Activated T-cell treated with anti-CD3 and anti-CD28 coated beads, Interleukin-2, amount 50 U/mL, for 72 hours (primary cell): ENCODE measurements around the gene TOMM34. TPM values are rescaled to one million over a fixed set of nuclear protein-coding genes. Genes with fewer than 3 reads are reported as not detected.

Experiments
- ATAC-seq, 2 donors: fragments of 150-1000 bp; cut with Tn5 transposase; replicated peaks in 1 of 2; 2 replicates each; pipeline ENCODE4 v1.10.0; 2021; ENCODE audit warnings: moderate library complexity in 2 of 2, mild to moderate bottlenecking in 1 of 2
- DNase-seq, 2 donors: peaks; one replicate each; pipeline ENCODE4 v3.0.0; 2021 to 2022; ENCODE audit warnings: mixed read lengths in 1 of 2
- H3K27ac Mint-ChIP-seq: one replicate; pipeline ENCODE4 v1.8.0; 2022; ENCODE audit warnings: mild to moderate bottlenecking, moderate library complexity, mixed read lengths
- H3K27me3 Mint-ChIP-seq: one replicate; pipeline ENCODE4 v1.8.0; 2022; ENCODE audit warnings: low read depth, mixed read lengths
- H3K36me3 Mint-ChIP-seq, 2 donors: one replicate each; pipeline ENCODE4 v1.8.0; 2022; ENCODE audit warnings: mixed read lengths in 2 of 2, mild to moderate bottlenecking in 1 of 2; ENCODE audit not compliant: insufficient read depth in 2 of 2
- H3K4me1 Mint-ChIP-seq: one replicate; pipeline ENCODE4 v1.8.0; 2022; ENCODE audit warnings: low read depth, mixed read lengths
- H3K4me3 Mint-ChIP-seq, 2 donors: one replicate each; pipeline ENCODE4 v1.8.0; 2022; ENCODE audit warnings: mild to moderate bottlenecking in 2 of 2, mixed read lengths in 2 of 2, moderate library complexity in 2 of 2
- H3K9me3 Mint-ChIP-seq, 2 donors: one replicate each; pipeline ENCODE4 v1.8.0; 2022; ENCODE audit warnings: mixed read lengths in 2 of 2
- total RNA-seq, 2 donors: library from RNA; stranded (reverse); gene quantifications; one replicate each; pipeline ENCODE4 v1.2.3, GENCODE V29; 2022

TOMM34 gene
- total RNA-seq, 2 donors from 2014 or later, result 43.5 to 46.8 TPM

DNA sequence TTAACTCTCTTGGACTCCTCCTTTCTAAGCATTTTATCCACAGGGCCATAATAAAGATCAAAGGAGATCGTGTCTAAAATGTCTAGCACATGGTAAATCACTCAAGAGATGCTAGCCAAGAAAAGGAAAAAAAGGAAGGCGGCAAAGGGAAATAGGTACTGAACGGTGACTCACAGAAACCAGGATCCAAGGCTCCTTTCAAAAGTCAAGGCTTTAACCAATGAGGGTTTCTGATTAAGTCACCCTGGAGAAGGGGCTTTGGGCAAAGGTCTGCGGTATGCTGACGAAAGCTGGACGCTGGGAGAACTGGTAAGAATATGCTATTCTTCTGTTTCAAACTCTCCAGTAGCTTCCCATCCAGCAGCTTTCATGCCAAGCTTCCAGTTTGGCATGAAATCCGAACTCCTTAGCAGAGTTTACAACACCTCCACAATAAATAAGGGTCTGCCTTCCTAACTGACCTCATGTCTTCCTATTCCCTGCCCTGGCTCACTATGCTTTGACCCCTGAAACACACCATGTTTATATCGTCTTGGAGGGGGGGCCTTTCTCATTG, 1.0 kb downstream of the TOMM34 start:
- Mint-ChIP-seq H3K4me1 (peaks cover 80% of the 10 kb centered on the region), H3K27me3 (no peaks in the 10 kb centered on the region), H3K4me3 (peak overlapping the region; percentile 94 to 99), H3K27ac (peak overlapping the region; percentile 96), H3K36me3 (peaks cover 21 to 36% of the 10 kb centered on the region in 2 donors), H3K9me3 (peaks cover 0 to 2% of the 10 kb centered on the region in 2 donors)
- DNase-seq (peak in 1 of 2 donors; percentile 21), ATAC-seq (peak in 1 of 2 donors; percentile 21)

DNA sequence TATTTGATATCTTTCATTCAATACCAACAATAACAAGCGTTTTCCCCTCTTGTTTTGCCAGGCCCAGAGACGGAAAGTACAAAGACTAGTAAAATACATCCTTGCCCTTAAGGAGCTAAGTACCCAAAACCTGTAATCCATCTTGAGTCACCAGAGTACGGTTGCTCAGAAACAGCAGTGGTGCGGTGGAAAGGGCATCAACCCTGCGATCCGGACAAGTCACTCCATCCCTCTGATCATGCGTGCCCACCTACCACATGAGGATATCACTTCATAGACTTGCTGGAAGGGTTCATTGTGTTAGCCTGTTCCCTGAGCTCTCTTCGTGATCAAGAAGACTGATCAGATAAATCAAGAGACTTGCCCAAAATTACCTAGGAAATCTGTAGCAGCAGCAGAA, 1.9 kb downstream of the TOMM34 start:
- H3K4me1 Mint-ChIP-seq, result peaks cover 72% of the 10 kb centered on the region
- peak overlapping the region; percentile 96 for H3K27ac Mint-ChIP-seq
- peak overlapping the region; percentile 94 to 99 for H3K4me3 Mint-ChIP-seq
- peaks cover 0 to 2% of the 10 kb centered on the region in 2 donors for H3K9me3 Mint-ChIP-seq
- no peak for DNase-seq
- peaks cover 29 to 45% of the 10 kb centered on the region in 2 donors for H3K36me3 Mint-ChIP-seq
- H3K27me3 Mint-ChIP-seq, result no peaks in the 10 kb centered on the region
- no peak for ATAC-seq

DNA sequence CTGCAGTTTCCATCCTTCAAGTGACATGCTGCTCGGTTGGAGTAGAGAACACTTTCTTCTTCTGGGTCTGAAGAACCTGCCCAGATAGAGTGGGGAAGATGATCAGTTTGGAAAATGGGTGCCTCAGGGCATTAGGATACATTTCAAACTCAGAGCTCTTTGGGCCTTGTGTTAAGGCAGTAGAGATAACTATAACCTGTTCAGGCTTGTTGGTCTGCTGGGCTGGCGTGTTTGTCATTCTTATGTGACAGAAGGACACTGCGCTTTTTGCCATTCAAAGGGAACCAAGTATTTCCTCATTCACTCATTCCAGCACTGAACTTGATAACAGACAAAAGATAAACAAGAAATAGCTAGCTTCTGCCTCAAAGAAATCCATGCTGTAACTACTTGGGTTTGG, 3.8 kb downstream of the TOMM34 start:
- no peak for ATAC-seq
- DNase-seq, result no peak
- no peaks in the 10 kb centered on the region for H3K27me3 Mint-ChIP-seq
- H3K27ac Mint-ChIP-seq, result peak overlapping the region; percentile 64
- peak overlapping the region in 1 of 2 donors; percentile 16 for H3K4me3 Mint-ChIP-seq
- H3K9me3 Mint-ChIP-seq, result no peaks in the 10 kb centered on the region
- H3K36me3 Mint-ChIP-seq, result peaks cover 38 to 54% of the 10 kb centered on the region in 2 donors
- H3K4me1 Mint-ChIP-seq, result peaks cover 61% of the 10 kb centered on the region

DNA sequence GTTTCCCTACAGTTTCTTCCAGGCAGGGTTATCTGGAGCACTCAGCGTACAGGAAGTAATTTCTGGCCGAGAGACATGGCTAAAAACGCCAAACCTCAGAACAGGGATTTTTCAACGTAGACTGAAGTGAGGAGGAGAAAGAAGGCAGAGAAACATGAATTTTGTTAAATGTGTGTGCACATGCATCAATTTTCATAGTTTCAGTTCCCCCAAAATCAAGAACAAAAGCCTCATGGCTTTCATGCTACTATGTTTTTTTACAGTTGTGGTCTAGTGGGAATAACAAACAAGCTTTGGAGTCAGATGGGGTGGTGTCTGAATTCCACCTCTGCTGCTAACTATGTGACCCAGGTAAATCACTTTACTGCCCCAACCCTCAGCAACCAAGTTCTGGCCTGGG, 4.9 kb downstream of the TOMM34 start:
- H3K4me3 Mint-ChIP-seq, result no peak overlapping the region
- DNase-seq, result no peak
- ATAC-seq, result no peak
- no peaks in the 10 kb centered on the region for H3K9me3 Mint-ChIP-seq
- H3K36me3 Mint-ChIP-seq, result peaks cover 38 to 56% of the 10 kb centered on the region in 2 donors
- no peak overlapping the region for H3K27ac Mint-ChIP-seq
- H3K4me1 Mint-ChIP-seq, result peaks cover 50% of the 10 kb centered on the region
- no peaks in the 10 kb centered on the region for H3K27me3 Mint-ChIP-seq

GRCh38 chr20:44954211-44954610, 6.0 kb downstream of the TOMM34 start:
- no peaks in the 10 kb centered on the region for H3K27me3 Mint-ChIP-seq
- H3K36me3 Mint-ChIP-seq, result peaks cover 36 to 60% of the 10 kb centered on the region in 2 donors

DNA sequence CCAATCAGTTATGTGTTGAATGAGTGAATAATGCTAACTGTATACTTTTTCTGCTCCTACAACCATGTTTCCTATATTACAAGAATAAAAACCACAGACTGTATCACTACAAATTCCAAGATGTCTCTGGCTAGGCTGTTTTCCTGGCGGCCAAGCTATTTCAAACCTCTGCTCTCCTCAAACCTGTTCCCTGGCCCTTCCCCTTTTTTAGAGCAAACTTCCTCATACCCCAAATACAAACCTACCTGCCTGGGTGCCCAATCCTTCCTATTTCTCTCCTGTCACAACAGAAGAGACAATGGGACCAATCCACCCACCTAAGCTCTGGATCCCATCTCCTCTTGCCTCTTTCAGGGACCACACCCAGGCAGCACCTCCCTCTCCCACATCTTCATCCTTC, 7.5 kb downstream of the TOMM34 start:
- no peaks in the 10 kb centered on the region for H3K27me3 Mint-ChIP-seq
- H3K9me3 Mint-ChIP-seq, result no peaks in the 10 kb centered on the region
- DNase-seq (no peak), ATAC-seq (no peak)
- H3K27ac Mint-ChIP-seq, result peak overlapping the region; percentile 15
- peaks cover 31 to 59% of the 10 kb centered on the region in 2 donors for H3K36me3 Mint-ChIP-seq
- H3K4me3 Mint-ChIP-seq, result no peak overlapping the region
- H3K4me1 Mint-ChIP-seq, result peaks cover 28% of the 10 kb centered on the region

More at GRCh38 chr20:44954211-44954610, 6.0 kb downstream of the TOMM34 start:
- ATAC-seq, result no peak
- peaks cover 43% of the 10 kb centered on the region for H3K4me1 Mint-ChIP-seq
- no peak for DNase-seq
- H3K27ac Mint-ChIP-seq, result no peak overlapping the region
- no peak overlapping the region for H3K4me3 Mint-ChIP-seq
- no peaks in the 10 kb centered on the region for H3K9me3 Mint-ChIP-seq

DNA sequence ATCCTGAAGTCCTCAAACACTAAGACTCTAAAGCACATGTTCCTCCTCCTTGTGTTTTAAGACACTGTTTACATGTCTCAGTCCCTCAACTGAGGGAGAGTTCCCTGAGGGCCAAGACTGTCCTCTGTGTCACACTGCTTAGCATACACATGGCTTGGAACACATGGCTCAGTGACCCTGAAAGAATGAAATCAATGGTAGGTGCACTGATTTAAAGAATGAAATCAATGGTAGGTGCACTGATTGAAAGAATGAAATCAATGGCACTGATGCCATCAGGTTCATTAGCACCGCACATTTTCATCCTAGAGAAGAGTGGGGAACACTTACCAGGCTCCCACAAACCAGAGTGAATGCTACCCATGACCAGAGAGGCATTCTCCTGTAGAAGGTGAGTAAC, 9.8 kb downstream of the TOMM34 start:
- no peak overlapping the region for H3K27ac Mint-ChIP-seq
- H3K36me3 Mint-ChIP-seq, result peaks cover 29 to 52% of the 10 kb centered on the region in 2 donors
- ATAC-seq, result no peak
- peaks cover 10% of the 10 kb centered on the region for H3K4me1 Mint-ChIP-seq
- H3K27me3 Mint-ChIP-seq, result no peaks in the 10 kb centered on the region
- no peaks in the 10 kb centered on the region for H3K9me3 Mint-ChIP-seq
- H3K4me3 Mint-ChIP-seq, result no peak overlapping the region
- DNase-seq, result no peak

- DNase-seq, result no peak
- H3K27me3 Mint-ChIP-seq, result no peaks in the 10 kb centered on the region
These were observed 11.7 kb downstream of the TOMM34 start for GRCh38 chr20:44948513-44948912.

GRCh38 chr20:44948107-44948506, 12.1 kb downstream of the TOMM34 start:
- H3K4me1 Mint-ChIP-seq, result peaks cover 9% of the 10 kb centered on the region
- no peak overlapping the region for H3K27ac Mint-ChIP-seq
- no peaks in the 10 kb centered on the region for H3K9me3 Mint-ChIP-seq
- H3K36me3 Mint-ChIP-seq, result peaks cover 15 to 42% of the 10 kb centered on the region in 2 donors
- no peaks in the 10 kb centered on the region for H3K27me3 Mint-ChIP-seq
- no peak overlapping the region for H3K4me3 Mint-ChIP-seq
- DNase-seq (no peak), ATAC-seq (no peak)

More at GRCh38 chr20:44948513-44948912, 11.7 kb downstream of the TOMM34 start:
- Mint-ChIP-seq H3K36me3 (peaks cover 19 to 46% of the 10 kb centered on the region in 2 donors), H3K9me3 (no peaks in the 10 kb centered on the region), H3K27ac (no peak overlapping the region), H3K4me1 (peaks cover 9% of the 10 kb centered on the region), H3K4me3 (no peak overlapping the region)
- ATAC-seq, result no peak

DNA sequence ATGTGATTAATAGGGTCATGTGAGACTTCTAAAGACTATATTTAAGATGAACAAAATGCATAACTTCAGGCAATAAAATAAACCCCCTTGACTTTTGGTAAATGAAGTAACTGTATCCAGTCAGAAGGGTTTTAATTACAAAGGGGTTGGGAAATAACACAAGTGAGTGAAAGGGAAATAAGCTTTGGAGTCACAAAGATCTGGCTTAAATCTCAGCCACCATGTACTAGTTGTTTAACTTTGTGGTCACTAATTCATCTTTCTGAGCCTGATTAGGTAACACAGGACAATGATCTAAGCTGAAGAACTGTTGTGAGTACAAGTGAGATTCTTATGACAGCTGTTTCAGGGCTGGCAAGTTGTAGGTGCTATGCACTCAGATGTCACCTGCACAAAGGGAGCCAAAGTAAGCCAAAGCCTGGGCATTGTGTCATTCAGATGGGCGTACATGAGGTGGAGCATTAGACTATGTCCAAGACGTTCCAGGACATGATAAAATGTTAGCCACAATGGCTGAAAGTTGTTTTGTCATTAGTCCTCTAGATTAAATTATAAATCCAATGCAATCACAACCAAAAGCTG, 13.8 kb downstream of the TOMM34 start:
- Mint-ChIP-seq H3K4me3 (no peak overlapping the region), H3K4me1 (peaks cover 4% of the 10 kb centered on the region), H3K36me3 (peaks cover 12 to 39% of the 10 kb centered on the region in 2 donors), H3K9me3 (no peaks in the 10 kb centered on the region), H3K27ac (peak overlapping the region; percentile 13), H3K27me3 (no peaks in the 10 kb centered on the region)
- DNase-seq, result no peak
- no peak for ATAC-seq

GRCh38 chr20:44945261-44945660, 14.9 kb downstream of the TOMM34 start:
- Mint-ChIP-seq H3K9me3 (no peaks in the 10 kb centered on the region), H3K4me3 (no peak overlapping the region), H3K27ac (peak overlapping the region; percentile 85), H3K36me3 (peaks cover 14 to 42% of the 10 kb centered on the region in 2 donors), H3K4me1 (peaks cover 9% of the 10 kb centered on the region), H3K27me3 (no peaks in the 10 kb centered on the region)
- DNase-seq (no peak), ATAC-seq (no peak)

DNA sequence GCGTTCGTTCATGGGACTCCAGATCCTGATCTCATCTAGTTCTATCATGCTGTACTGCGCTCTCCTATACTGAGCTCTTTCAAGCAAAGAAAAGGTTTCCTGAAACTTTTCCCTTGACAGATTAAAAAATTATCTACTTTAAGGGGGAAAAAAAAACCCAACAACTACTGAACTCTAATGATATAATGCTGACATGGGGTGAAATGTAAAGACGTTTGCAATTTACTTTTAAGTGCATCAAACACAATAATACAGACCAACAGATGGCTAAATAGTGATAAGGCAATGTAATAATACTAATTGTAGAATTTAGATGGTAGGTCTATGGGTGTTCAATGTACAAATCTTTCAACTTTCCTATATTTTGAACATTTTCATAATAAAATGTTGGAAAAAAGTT, 16.4 kb downstream of the TOMM34 start:
- ATAC-seq (no peak), DNase-seq (no peak)
- H3K9me3 Mint-ChIP-seq, result no peaks in the 10 kb centered on the region
- H3K27me3 Mint-ChIP-seq, result no peaks in the 10 kb centered on the region
- H3K4me3 Mint-ChIP-seq, result no peak overlapping the region
- peak overlapping the region; percentile 16 for H3K27ac Mint-ChIP-seq
- peaks cover 12 to 30% of the 10 kb centered on the region in 2 donors for H3K36me3 Mint-ChIP-seq
- peaks cover 11% of the 10 kb centered on the region for H3K4me1 Mint-ChIP-seq

DNA sequence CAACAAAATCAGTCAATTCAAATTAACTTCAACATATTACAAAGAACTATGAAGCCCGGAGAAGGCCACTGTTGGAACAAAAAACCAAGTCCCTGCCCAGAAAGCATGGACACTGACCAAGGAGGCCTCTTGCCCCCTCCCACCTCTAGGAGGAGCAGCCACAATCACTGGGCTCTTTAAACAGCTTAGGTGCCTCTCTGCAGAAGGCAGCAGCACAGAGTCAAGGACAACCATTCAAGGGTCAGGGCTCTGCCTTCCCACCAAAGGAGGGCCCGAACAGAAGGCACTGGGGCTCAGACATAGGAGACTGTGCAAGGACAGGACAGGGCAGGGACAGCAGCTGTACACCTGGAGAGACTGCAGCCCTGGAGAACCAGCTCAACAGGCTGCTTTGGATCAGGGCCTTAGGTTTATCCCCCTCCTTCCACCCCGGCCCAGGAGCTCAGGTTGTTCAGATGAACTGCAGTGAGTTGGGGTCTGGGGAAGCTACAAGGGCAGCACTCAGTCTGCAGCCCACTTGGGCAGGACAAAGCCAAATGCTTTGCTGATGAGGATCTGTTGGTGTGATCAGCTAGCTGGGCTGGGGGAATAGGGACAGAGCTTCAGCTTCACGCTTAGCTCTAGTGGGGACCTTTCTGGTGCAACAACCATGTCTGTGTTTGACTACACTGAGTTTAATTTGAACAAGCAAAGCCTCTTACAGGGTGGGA, 17.8 kb downstream of the TOMM34 start:
- DNase-seq, result no peak
- no peaks in the 10 kb centered on the region for H3K27me3 Mint-ChIP-seq
- ATAC-seq, result peak in 1 of 2 donors; percentile 22
- no peaks in the 10 kb centered on the region for H3K9me3 Mint-ChIP-seq
- H3K4me3 Mint-ChIP-seq, result no peak overlapping the region
- peaks cover 11% of the 10 kb centered on the region for H3K4me1 Mint-ChIP-seq
- peak overlapping the region; percentile 8 for H3K27ac Mint-ChIP-seq
- H3K36me3 Mint-ChIP-seq, result peaks cover 12 to 26% of the 10 kb centered on the region in 2 donors
